ENCODE data around the gene TMEM163.
"Not testable (repeated sequence)": the region's sequence is repeated elsewhere in the genome, so short reads cannot be mapped to it uniquely, and the experiment has no call there.

The TMEM163 gene

DNA sequence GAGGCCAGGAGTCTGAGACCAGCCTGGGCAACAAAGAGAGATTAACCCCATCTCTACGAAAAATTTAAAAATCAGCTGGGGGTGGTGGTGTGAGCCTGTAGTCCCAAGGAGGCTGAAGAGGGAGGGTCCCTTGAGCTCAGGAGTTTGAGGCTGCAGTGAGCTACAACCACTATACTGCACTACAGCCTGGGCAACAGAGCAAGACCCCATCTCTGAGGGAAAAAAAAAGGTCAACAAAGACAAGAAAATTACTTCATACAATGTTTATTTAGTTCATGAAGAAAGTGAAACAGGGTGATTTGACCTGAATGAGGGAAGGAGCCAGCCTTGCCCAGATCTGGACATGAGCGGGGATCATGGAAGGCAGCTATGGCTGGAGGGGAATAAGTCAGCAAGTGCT lies 59.1 kb downstream of the TMEM163 start:
- H3K4me3 ChIP-seq (ENCODE audit: low read length), result no peak overlapping the region

DNA sequence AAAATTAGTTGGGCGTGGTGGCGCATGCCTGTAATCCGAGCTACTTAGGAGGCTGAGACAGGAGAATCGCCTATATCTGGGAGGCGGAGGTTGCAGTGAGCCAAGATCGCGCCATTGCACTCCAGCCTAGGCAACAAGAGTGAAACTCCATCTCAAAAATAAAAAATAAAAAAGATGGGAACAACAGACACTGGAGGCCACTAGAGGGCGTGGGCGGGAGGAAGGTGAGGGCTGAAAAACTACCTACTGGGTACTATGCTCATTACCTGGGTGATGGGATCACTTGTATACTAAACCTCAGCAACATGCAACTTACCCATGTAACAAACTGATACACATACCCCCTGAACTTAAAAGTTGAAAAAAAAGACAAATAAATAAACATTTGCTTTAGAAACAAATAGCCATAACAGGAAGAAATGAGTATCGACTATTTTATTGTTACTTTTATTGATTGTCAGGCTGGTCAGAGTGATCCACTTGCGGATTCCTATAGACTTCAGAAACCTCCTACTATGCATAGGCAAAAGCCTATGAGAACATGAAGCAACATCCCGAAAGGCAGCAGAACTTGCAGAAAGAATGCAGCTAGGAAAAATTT lies 61.0 kb downstream of the TMEM163 start:
- no peaks in the 10 kb centered on the region for H3K27me3 ChIP-seq (ENCODE audit: insufficient read depth, low read length)
- no peak overlapping the region for H3K9ac ChIP-seq (ENCODE audit: low read depth, low read length)
- WGBS, result 75% methylated on average over 11 of the region's 12 CpGs
- H3K9me3 ChIP-seq (ENCODE audit: insufficient read depth, low read depth, low read length), result 0 out of 2 replicates have a peak, but pooled peaks cover 2% of the 10 kb centered on the region
- no peak overlapping the region for H3K4me3 ChIP-seq (ENCODE audit: low read length)
- no peak overlapping the region for H3K27ac ChIP-seq (ENCODE audit: low read depth, low read length)
- H3K36me3 ChIP-seq (ENCODE audit: insufficient read depth, low read length), result no peaks in the 10 kb centered on the region
- H3K4me1 ChIP-seq (ENCODE audit: insufficient read depth, low read length), result no peaks in the 10 kb centered on the region

More for the DNA sequence above, 59.1 kb downstream of the TMEM163 start:
- WGBS, result 96% methylated on average over 1 of the region's 2 CpGs
- no peak overlapping the region for H3K27ac ChIP-seq (ENCODE audit: low read depth, low read length)
- 0 out of 2 replicates have a peak, but pooled peaks cover 2% of the 10 kb centered on the region for H3K9me3 ChIP-seq (ENCODE audit: insufficient read depth, low read depth, low read length)
- H3K36me3 ChIP-seq (ENCODE audit: insufficient read depth, low read length), result no peaks in the 10 kb centered on the region
- no peak overlapping the region for H3K9ac ChIP-seq (ENCODE audit: low read depth, low read length)
- no peaks in the 10 kb centered on the region for H3K27me3 ChIP-seq (ENCODE audit: insufficient read depth, low read length)
- no peaks in the 10 kb centered on the region for H3K4me1 ChIP-seq (ENCODE audit: insufficient read depth, low read length)

DNA sequence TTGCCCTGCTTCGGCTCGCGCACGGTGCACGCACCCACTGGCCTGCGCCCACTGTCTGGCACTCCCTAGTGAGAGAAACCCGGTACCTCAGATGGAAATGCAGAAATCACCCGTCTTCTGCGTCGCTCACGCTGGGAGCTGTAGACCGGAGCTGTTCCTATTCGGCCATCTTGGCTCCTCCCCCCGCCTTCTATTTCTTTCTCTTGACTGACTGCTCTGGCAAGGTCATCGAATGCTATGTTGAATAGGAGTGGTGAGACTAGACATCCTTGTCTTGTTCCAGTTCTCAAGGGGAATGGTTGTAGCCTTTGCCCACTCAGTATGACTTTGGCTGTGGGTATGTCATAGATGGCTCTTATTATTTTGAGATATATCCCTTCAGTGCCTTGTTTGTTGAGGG lies 62.4 kb downstream of the TMEM163 start:
- not testable (repeated sequence) for H3K9me3 ChIP-seq (ENCODE audit: insufficient read depth, low read depth, low read length); H3K27me3 ChIP-seq (ENCODE audit: insufficient read depth, low read length); H3K4me3 ChIP-seq (ENCODE audit: low read length); H3K36me3 ChIP-seq (ENCODE audit: insufficient read depth, low read length); H3K27ac ChIP-seq (ENCODE audit: low read depth, low read length); H3K4me1 ChIP-seq (ENCODE audit: insufficient read depth, low read length); H3K9ac ChIP-seq (ENCODE audit: low read depth, low read length)
- 60% methylated on average over 6 of the region's 15 CpGs for WGBS

DNA sequence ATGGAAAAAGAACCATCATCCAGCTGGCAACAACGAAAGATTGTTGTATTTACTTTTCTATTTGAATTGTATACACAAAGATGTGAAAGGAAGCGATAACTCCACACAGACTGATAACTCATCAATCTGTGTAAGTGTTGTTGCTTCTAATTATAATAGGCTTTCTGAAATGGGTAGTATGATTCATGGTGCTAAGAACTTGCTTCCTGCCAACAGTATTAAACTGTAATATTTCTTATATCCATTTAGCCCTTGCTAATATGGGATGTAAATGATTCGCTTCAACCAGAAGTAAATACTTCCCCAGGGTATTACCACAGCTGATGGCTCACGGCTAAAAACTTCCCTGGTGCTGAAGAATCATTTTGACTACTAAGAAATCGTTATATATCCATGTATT lies 70.2 kb downstream of the TMEM163 start:
- H3K9me3 ChIP-seq (ENCODE audit: insufficient read depth, low read depth, low read length), result no peaks in the 10 kb centered on the region
- H3K36me3 ChIP-seq (ENCODE audit: insufficient read depth, low read length), result no peaks in the 10 kb centered on the region
- H3K9ac ChIP-seq (ENCODE audit: low read depth, low read length), result no peak overlapping the region
- WGBS, result 100% methylated on average over 3 of the region's 5 CpGs
- no peaks in the 10 kb centered on the region for H3K27me3 ChIP-seq (ENCODE audit: insufficient read depth, low read length)
- H3K27ac ChIP-seq (ENCODE audit: low read depth, low read length), result no peak overlapping the region
- no peaks in the 10 kb centered on the region for H3K4me1 ChIP-seq (ENCODE audit: insufficient read depth, low read length)
- H3K4me3 ChIP-seq (ENCODE audit: low read length), result no peak overlapping the region

DNA sequence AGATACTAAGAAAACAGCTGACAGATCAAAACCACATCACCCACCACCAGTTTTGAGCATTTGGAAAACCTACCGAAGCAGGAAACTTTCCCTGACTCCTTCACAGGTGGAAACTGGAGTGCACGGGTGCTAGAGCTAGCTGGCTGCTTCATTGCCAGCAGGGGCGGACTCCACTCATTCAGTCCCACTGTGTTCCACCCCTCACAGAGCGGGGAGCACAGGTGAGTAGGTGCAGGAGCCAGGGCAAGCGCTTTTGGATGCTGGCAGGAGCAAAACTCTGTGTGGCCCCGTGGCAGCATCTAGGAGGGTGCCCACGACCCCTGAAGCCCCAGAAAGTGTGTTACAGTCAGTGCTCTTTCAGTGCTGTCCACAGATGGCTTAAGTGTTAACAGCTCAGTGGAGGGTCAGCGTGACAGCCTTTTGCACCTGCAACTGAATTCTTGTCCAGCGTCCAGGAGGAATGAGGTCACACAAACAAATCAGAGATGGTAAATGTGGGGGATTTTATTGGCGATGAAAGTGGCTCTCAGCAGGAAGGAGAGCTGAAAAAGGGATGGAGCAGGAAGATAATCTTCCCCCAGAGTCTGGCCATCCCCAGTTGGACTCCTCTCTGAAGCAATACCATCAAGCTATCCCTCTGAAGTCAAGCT lies 71.1 kb downstream of the TMEM163 start:
- 93% methylated on average over 10 of the region's 10 CpGs for WGBS
- H3K4me1 ChIP-seq (ENCODE audit: insufficient read depth, low read length), result no peaks in the 10 kb centered on the region
- no peak overlapping the region for H3K27ac ChIP-seq (ENCODE audit: low read depth, low read length)
- no peaks in the 10 kb centered on the region for H3K36me3 ChIP-seq (ENCODE audit: insufficient read depth, low read length)
- no peaks in the 10 kb centered on the region for H3K27me3 ChIP-seq (ENCODE audit: insufficient read depth, low read length)
- no peak overlapping the region for H3K4me3 ChIP-seq (ENCODE audit: low read length)
- no peaks in the 10 kb centered on the region for H3K9me3 ChIP-seq (ENCODE audit: insufficient read depth, low read depth, low read length)
- no peak overlapping the region for H3K9ac ChIP-seq (ENCODE audit: low read depth, low read length)

DNA sequence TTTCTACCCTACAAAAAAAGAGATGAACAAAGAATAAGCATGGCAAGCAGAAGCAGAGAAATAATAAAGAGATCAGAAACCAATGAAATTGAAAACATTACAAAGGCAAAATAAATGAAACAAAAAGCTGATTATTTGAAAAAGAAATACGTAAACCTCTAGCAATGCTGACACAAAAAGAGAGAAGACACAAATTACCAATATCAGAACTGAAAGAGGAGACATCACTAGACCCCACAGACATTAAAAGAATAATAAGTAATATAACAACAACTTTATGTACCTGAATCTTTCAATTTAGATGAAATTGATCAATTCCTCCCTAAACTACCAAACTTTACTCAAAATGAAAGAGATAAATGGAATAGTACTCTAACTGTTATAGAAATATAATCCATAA lies 75.9 kb downstream of the TMEM163 start:
- H3K4me1 ChIP-seq (ENCODE audit: insufficient read depth, low read length), result no peaks in the 10 kb centered on the region
- no peaks in the 10 kb centered on the region for H3K36me3 ChIP-seq (ENCODE audit: insufficient read depth, low read length)
- no peaks in the 10 kb centered on the region for H3K27me3 ChIP-seq (ENCODE audit: insufficient read depth, low read length)
- H3K9me3 ChIP-seq (ENCODE audit: insufficient read depth, low read depth, low read length), result no peaks in the 10 kb centered on the region
- WGBS, result 100% methylated on average over 1 of the region's 1 CpG
- H3K9ac ChIP-seq (ENCODE audit: low read depth, low read length), result no peak overlapping the region
- no peak overlapping the region for H3K27ac ChIP-seq (ENCODE audit: low read depth, low read length)
- H3K4me3 ChIP-seq (ENCODE audit: low read length), result no peak overlapping the region

DNA sequence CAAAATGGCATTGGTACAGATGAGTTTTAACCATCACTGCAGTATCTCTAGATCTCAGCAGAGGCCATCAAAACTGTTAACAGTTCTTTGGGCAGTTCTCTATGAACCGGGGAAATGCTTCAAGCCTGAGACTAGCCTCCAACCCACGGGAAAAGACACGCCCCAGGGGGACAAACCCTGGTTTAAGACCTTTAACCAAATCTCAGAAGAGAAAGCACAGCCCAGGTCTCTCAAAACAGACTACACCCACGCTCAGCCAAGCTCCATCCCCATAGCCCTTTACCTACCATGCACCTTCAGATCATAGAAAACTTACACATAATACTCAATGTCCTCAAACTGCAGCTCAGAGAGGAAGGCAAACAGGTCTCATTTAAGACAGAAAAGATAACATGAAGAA lies 78.3 kb downstream of the TMEM163 start:
- WGBS, result 82% methylated on average over 4 of the region's 4 CpGs

DNA sequence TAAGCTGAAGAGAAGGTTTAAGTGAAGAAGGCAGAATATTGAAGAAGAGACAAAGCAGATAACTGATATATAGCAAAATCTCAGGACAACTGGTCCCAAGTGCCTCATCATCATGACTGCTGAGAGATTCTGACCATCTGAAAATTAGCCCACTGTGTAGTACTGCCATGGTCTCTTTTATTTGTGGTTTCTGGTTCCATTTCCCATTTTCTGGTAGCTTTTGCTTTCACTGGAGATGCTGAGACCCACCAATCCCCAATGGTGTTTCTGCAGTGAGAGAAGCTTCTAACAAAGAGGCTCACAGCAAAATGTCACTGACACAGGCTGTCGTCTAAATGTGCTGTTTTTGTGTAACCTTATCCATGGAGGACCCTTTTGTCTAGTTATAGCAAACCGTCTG lies 79.5 kb downstream of the TMEM163 start:
- WGBS, result 93% methylated on average over 2 of the region's 2 CpGs
- Histone ChIP-seq H3K4me1 (ENCODE audit: insufficient read depth, low read length) (no peaks in the 10 kb centered on the region), H3K27me3 (ENCODE audit: insufficient read depth, low read length) (no peaks in the 10 kb centered on the region), H3K4me3 (ENCODE audit: low read length) (no peak overlapping the region), H3K27ac (ENCODE audit: low read depth, low read length) (no peak overlapping the region), H3K36me3 (ENCODE audit: insufficient read depth, low read length) (no peaks in the 10 kb centered on the region), H3K9me3 (ENCODE audit: insufficient read depth, low read depth, low read length) (no peaks in the 10 kb centered on the region), H3K9ac (ENCODE audit: low read depth, low read length) (no peak overlapping the region)

More for the DNA sequence above, 78.3 kb downstream of the TMEM163 start:
- Histone ChIP-seq H3K36me3 (ENCODE audit: insufficient read depth, low read length) (no peaks in the 10 kb centered on the region), H3K4me3 (ENCODE audit: low read length) (no peak overlapping the region), H3K27ac (ENCODE audit: low read depth, low read length) (no peak overlapping the region), H3K4me1 (ENCODE audit: insufficient read depth, low read length) (no peaks in the 10 kb centered on the region), H3K27me3 (ENCODE audit: insufficient read depth, low read length) (no peaks in the 10 kb centered on the region), H3K9me3 (ENCODE audit: insufficient read depth, low read depth, low read length) (no peaks in the 10 kb centered on the region), H3K9ac (ENCODE audit: low read depth, low read length) (no peak overlapping the region)

DNA sequence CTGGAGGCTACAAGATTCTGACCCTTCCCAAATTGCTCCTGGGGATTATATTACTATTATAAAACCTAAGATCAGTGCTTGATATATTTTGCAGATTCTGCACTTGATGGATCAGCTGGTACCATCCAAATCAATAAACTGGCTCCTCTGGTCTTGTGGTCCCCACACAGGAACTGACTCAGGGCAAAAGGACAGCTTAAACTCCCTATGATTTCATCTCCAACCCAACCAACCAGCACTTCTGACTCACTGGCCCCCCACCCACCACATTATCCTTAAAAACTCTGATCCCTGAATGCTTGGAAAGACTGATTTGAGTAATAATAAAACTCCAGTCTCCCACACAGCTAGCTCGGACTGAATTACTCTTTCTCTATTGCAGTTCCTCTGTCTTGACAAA lies 82.1 kb downstream of the TMEM163 start:
- 78% methylated on average over 1 of the region's 1 CpG for WGBS
- H3K9me3 ChIP-seq (ENCODE audit: insufficient read depth, low read depth, low read length), result no peaks in the 10 kb centered on the region
- no peak overlapping the region for H3K27ac ChIP-seq (ENCODE audit: low read depth, low read length)
- H3K4me1 ChIP-seq (ENCODE audit: insufficient read depth, low read length), result no peaks in the 10 kb centered on the region
- H3K9ac ChIP-seq (ENCODE audit: low read depth, low read length), result no peak overlapping the region
- H3K4me3 ChIP-seq (ENCODE audit: low read length), result no peak overlapping the region
- no peaks in the 10 kb centered on the region for H3K36me3 ChIP-seq (ENCODE audit: insufficient read depth, low read length)
- no peaks in the 10 kb centered on the region for H3K27me3 ChIP-seq (ENCODE audit: insufficient read depth, low read length)

DNA sequence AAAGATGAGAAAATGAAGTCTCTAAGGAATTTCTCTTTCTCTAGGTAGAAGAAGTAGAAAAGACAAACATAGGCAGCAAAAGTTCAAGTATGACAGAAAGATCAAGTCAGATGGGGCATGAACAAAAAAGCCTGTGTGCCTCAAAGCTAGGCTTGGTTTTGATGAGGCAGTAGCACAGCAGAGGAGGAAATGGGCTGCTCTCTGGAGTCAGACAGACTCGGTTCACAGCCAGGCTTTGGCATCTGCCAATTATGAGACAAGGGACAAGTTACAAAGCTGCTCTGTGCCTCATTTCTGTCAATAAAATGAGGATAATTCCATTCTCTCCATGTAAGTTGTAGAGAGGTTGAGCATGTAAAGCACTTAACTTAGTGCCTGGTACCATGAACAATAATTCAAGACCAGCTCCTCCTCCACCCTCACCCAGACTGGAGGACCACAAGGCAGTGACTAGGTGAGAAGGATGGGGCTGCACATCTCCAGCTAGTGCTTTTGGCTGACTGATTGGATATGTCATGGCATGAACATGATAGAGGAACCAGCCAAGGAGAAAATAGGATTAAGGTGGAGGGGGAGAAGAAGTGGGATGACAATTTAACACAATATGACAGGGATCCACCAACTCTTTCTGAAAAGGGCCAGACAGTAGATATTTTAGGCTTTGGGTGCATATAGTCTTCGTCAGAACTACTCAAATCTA lies 84.6 kb downstream of the TMEM163 start:
- Histone ChIP-seq H3K9me3 (ENCODE audit: insufficient read depth, low read depth, low read length) (no peaks in the 10 kb centered on the region), H3K27me3 (ENCODE audit: insufficient read depth, low read length) (no peaks in the 10 kb centered on the region), H3K27ac (ENCODE audit: low read depth, low read length) (no peak overlapping the region), H3K4me3 (ENCODE audit: low read length) (no peak overlapping the region), H3K4me1 (ENCODE audit: insufficient read depth, low read length) (no peaks in the 10 kb centered on the region), H3K36me3 (ENCODE audit: insufficient read depth, low read length) (no peaks in the 10 kb centered on the region), H3K9ac (ENCODE audit: low read depth, low read length) (no peak overlapping the region)
- WGBS, result 92% methylated on average over 2 of the region's 2 CpGs

DNA sequence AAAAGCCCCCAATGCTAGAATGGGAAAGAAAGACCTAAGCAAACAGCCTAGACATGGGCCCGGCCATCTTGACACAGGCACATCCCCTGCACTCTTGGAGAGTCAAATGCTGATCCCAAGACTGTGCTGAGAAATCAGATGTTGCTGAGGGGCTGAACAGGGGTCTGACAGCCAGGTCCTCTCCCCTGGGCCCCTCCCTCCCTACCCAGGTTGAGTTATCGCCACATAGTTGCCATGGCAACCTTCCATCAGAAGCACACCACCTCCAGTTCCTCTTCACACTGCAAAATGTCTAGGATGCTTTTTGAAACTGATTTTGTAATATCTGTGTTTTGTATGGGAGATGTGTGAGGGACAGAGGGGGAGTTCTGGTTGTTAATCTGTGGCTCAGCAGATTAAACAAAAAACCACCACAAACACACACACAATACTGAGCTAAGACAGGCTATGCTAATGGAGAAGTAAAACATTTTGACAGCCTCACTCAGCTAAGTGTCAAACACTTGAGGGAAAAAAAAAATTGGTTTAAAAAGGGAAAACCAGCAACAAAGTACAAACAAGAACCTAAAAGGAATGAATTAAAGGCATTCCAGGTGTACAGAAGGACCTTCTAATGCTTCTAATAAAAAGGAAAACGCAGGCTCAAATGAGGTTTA lies 88.2 kb downstream of the TMEM163 start:
- Histone ChIP-seq H3K36me3 (ENCODE audit: insufficient read depth, low read length) (no peaks in the 10 kb centered on the region), H3K4me1 (ENCODE audit: insufficient read depth, low read length) (no peaks in the 10 kb centered on the region), H3K9ac (ENCODE audit: low read depth, low read length) (no peak overlapping the region), H3K9me3 (ENCODE audit: insufficient read depth, low read depth, low read length) (no peaks in the 10 kb centered on the region), H3K4me3 (ENCODE audit: low read length) (no peak overlapping the region), H3K27me3 (ENCODE audit: insufficient read depth, low read length) (no peaks in the 10 kb centered on the region), H3K27ac (ENCODE audit: low read depth, low read length) (no peak overlapping the region)
- 86% methylated on average over 3 of the region's 3 CpGs for WGBS

Measured in HUES64 (cell line).